Sigmoid colon (tissue), 7 donors: Measurements from ENCODE around the gene NDST3. TPM values are rescaled to one million over a fixed set of nuclear protein-coding genes. Genes with fewer than 3 reads are reported as not detected.

Source experiments
- DNase-seq: peaks from one replicate; pipeline ENCODE4 v3.0.0-alpha.2; 2019
- H3K27ac ChIP-seq, 4 donors: fragments of 200-600 bp; sonication (generic); one replicate each; pipeline ENCODE4 v1.5.1; 2016 to 2019; ENCODE audit warnings: mild to moderate bottlenecking in 1 of 4
- H3K27me3 ChIP-seq, 3 donors: fragments of 200-600 bp; sonication (generic); one replicate each; pipeline ENCODE4 v1.5.1; 2019; ENCODE audit warnings: mild to moderate bottlenecking in 1 of 3
- H3K36me3 ChIP-seq, 4 donors: fragments of 200-600 bp; sonication (generic); one replicate each; pipeline ENCODE4 v1.5.1; 2016 to 2019
- H3K4me1 ChIP-seq, 4 donors: fragments of 200-600 bp; sonication (generic); one replicate each; pipeline ENCODE4 v1.5.1; 2017 to 2019
- H3K4me3 ChIP-seq, 4 donors: fragments of 200-600 bp; sonication (generic); one replicate each; pipeline ENCODE4 v1.5.1; 2017 to 2019; ENCODE audit warnings: mild to moderate bottlenecking in 2 of 4, moderate library complexity in 1 of 4
- H3K9me3 ChIP-seq, 4 donors: fragments of 200-600 bp in 3 of 4; sonication (generic) in 3 of 4; one replicate each; pipeline versions ENCODE4 v1.5.1 to v1.6.1; 2013 to 2019
- EP300 ChIP-seq, 4 donors: sonication (generic); formaldehyde crosslinking; IDR thresholded peaks; one replicate each; pipeline ENCODE4 v1.6.1; 2017; ENCODE audit warnings: antibody characterized with exemption in 4 of 4
- POLR2A ChIP-seq, 2 donors: fragments of 450-650 bp; IDR thresholded peaks; one replicate each; pipeline ENCODE4 v1.6.1; 2016; ENCODE audit warnings: antibody characterized with exemption in 2 of 2, mild to moderate bottlenecking in 2 of 2, moderate library complexity in 2 of 2
- POLR2AphosphoS5 ChIP-seq, 4 donors: sonication (generic); formaldehyde crosslinking; IDR thresholded peaks; one replicate each; pipeline ENCODE4 v1.6.1; 2017; ENCODE audit warnings: antibody characterized with exemption in 4 of 4
- WGBS, 2 donors: extraction: QIAGEN DNeasy Blood & Tissue Kit; methylation state at CpG; one replicate each; pipeline ENCODE4 v1.1.7; 2013; 5-methylcytosine and 5-hydroxymethylcytosine counted together
- intact Hi-C: fragments of 100-400 bp; cut with DNase I; formaldehyde crosslinking; loops from one replicate; pipeline ENCODE4 v1.15.1; 2023
- polyA plus RNA-seq, 3 donors: library from polyadenylated mRNA; stranded (reverse); fragments of 200-250 nt; gene quantifications; one replicate each; pipeline ENCODE4 v1.2.3, GENCODE V29; 2013
- total RNA-seq, 4 donors: library from RNA; depleted of rRNA; stranded (reverse); fragments of >200 nt; gene quantifications; one replicate each; pipeline ENCODE4 v1.1.0, GENCODE V29; 2016
- TF ChIP-seq, protein P1 (sequence below), 4 experiments: fragments of 450-650 bp in 3 of 4; fragments of 200-600 bp in 1 of 4; IDR thresholded peaks; one replicate each; pipeline ENCODE4 v1.5.1; 2016 to 2019; ENCODE audit warnings: antibody characterized with exemption in 4 of 4, mild to moderate bottlenecking in 3 of 4, moderate library complexity in 2 of 4
- donor health status: healthy with polysubstance abuse.
- donor health status: Bipolar disorder and iron deficiency.
- donor health status: healthy.

The NDST3 gene
- total and polyA plus RNA-seq, 7 donors = under 0.01 to 0.04 (median under 0.01) TPM; not detected in 4

DNA sequence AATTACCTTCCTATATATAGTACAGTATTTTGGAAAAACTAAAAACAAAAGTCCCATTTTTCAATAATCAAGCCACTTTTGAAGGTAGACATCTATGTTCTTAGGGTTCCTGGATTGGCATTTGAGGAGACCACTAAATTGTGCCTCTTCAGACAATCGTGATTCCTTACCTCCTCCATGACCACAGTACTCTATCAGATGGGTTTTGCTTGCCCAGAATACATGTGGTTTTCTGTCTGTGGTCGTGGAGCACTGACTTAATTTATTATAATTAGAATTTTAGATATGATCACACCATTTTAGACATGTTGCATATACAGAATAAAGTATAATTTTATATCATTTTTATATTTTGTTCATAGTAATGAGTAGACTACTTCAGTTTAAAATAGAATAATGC lies 67.9 kb downstream of the NDST3 start:
- no peak for DNase-seq
- no peaks in the 10 kb centered on the region for H3K9me3 ChIP-seq
- WGBS, 2 donors = 59 to 72% methylated on average over 2 of the region's 2 CpGs

DNA sequence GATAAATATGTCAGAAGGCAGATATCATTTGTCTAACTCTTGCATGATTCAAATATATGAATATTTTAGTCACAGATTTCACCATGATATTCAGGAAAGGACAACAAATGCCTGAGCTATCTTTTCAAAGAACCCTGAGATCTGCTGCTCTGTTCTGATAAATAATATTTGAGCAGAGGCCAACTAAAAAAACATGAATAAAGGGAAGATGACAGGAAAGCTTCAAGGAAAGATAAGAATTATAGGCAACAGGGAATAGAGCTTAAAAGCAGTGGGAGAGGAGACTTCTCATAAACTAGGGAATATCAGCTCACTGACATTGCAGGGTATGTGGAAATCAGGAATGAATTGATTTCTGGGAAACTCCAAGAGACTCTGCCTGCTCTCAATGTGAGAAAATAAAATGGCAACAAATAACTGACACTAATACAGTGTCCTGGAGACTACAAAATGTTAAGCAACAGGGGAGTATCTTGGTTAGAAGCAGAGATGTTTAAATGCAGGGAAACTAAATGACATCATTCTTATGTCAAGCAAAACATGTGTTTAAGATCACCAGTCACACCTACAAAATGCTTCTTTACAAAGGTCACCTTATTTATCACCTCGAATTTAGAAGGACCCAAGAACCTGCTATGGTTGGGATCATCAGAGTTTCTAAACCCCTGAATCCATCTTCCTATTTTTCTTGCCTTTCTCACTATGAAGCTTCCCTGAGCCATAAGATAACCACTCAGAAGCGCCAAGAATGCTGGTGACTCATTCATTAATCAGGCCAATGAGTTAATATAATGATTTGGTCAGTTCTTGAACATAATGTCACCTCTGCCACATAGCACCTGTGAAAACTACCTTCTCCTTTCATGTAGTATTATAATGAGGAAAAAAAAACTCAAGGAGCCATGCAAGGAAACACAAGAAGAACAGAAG lies 78.1 kb downstream of the NDST3 start:
- TF ChIP-seq EP300 (IDR thresholded peaks at IDR 0.05) (no peak), POLR2AphosphoS5 (IDR thresholded peaks at IDR 0.05) (no peak), POLR2A (IDR thresholded peaks at IDR 0.05) (no peak)
- TF ChIP-seq, protein P1, sequence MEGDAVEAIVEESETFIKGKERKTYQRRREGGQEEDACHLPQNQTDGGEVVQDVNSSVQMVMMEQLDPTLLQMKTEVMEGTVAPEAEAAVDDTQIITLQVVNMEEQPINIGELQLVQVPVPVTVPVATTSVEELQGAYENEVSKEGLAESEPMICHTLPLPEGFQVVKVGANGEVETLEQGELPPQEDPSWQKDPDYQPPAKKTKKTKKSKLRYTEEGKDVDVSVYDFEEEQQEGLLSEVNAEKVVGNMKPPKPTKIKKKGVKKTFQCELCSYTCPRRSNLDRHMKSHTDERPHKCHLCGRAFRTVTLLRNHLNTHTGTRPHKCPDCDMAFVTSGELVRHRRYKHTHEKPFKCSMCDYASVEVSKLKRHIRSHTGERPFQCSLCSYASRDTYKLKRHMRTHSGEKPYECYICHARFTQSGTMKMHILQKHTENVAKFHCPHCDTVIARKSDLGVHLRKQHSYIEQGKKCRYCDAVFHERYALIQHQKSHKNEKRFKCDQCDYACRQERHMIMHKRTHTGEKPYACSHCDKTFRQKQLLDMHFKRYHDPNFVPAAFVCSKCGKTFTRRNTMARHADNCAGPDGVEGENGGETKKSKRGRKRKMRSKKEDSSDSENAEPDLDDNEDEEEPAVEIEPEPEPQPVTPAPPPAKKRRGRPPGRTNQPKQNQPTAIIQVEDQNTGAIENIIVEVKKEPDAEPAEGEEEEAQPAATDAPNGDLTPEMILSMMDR (IDR thresholded peaks at IDR 0.05) = no peak
- Histone ChIP-seq H3K4me3 (no peak overlapping the region), H3K9me3 (no peaks in the 10 kb centered on the region), H3K27ac (no peak overlapping the region), H3K36me3 (no peaks in the 10 kb centered on the region), H3K4me1 (no peaks in the 10 kb centered on the region), H3K27me3 (no peaks in the 10 kb centered on the region)
- 73 to 81% methylated on average over 2 of the region's 2 CpGs for WGBS, 2 donors
- intact Hi-C loops = no loop called here
- DNase-seq = no peak

More for the DNA sequence above, 67.9 kb downstream of the NDST3 start:
- TF ChIP-seq POLR2AphosphoS5 (IDR thresholded peaks at IDR 0.05) (no peak), POLR2A (IDR thresholded peaks at IDR 0.05) (no peak)
- Histone ChIP-seq H3K4me1 (no peaks in the 10 kb centered on the region), H3K27me3 (no peaks in the 10 kb centered on the region), H3K27ac (no peak overlapping the region), H3K36me3 (no peaks in the 10 kb centered on the region), H3K4me3 (no peak overlapping the region)
- intact Hi-C loops = no loop called here

DNA sequence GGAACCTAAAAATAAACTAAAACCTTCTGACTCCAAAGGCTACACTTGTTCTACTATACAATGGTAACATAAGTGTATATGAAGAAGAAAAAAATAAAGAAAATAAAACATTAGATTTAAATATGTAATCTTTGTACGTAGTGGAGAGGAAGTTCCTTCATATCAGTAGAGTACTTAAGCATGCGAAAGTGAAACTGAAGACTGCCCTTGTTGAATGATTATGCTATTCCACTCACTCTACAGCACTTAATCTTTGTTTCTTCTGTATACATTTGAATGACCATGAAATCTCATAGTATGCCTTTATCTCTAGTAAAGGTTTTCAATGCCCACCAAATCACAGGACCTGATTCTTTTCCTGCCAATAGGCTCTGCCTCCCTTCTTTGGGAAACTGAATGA lies 78.9 kb downstream of the NDST3 start:
- intact Hi-C loops = no loop called here
- 4 to 28% methylated on average over 2 of the region's 2 CpGs for WGBS, 2 donors
- Histone ChIP-seq H3K36me3 (no peaks in the 10 kb centered on the region), H3K27ac (no peak overlapping the region), H3K27me3 (no peaks in the 10 kb centered on the region), H3K4me1 (no peaks in the 10 kb centered on the region), H3K9me3 (no peaks in the 10 kb centered on the region), H3K4me3 (no peak overlapping the region)
- DNase-seq = no peak
- no peak for TF ChIP-seq POLR2AphosphoS5 (IDR thresholded peaks at IDR 0.05)
- no peak for TF ChIP-seq EP300 (IDR thresholded peaks at IDR 0.05)
- no peak for TF ChIP-seq POLR2A (IDR thresholded peaks at IDR 0.05)
- TF ChIP-seq, protein P1 (IDR thresholded peaks at IDR 0.05) = no peak

DNA sequence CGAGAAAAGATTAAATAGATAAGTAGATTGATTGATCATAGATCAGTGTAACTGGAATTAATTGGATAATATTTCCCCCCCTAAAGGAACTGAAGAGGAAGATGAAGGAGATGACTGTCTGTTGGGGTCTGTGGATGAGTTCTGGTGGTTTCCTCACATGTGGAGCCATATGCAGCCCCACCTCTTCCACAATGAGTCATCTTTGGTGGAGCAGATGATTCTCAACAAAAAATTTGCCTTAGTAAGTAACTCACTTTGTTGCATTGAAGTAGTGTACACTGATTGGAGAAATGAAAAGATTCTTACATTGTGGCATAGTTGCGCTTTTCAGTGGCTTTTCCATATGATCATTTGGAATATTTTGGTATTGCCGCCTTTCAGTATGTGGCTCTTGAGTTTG lies 80.4 kb downstream of the NDST3 start:
- Histone ChIP-seq H3K4me1 (no peaks in the 10 kb centered on the region), H3K27me3 (no peaks in the 10 kb centered on the region), H3K36me3 (no peaks in the 10 kb centered on the region), H3K27ac (no peak overlapping the region), H3K9me3 (no peaks in the 10 kb centered on the region), H3K4me3 (no peak overlapping the region)
- TF ChIP-seq, protein P1 (IDR thresholded peaks at IDR 0.05) = no peak
- TF ChIP-seq POLR2AphosphoS5 (IDR thresholded peaks at IDR 0.05) (no peak), POLR2A (IDR thresholded peaks at IDR 0.05) (no peak), EP300 (IDR thresholded peaks at IDR 0.05) (no peak)
- intact Hi-C loops = no loop called here
- no peak for DNase-seq
- WGBS, 2 donors = 95% methylated on average over 3 of the region's 3 CpGs

DNA sequence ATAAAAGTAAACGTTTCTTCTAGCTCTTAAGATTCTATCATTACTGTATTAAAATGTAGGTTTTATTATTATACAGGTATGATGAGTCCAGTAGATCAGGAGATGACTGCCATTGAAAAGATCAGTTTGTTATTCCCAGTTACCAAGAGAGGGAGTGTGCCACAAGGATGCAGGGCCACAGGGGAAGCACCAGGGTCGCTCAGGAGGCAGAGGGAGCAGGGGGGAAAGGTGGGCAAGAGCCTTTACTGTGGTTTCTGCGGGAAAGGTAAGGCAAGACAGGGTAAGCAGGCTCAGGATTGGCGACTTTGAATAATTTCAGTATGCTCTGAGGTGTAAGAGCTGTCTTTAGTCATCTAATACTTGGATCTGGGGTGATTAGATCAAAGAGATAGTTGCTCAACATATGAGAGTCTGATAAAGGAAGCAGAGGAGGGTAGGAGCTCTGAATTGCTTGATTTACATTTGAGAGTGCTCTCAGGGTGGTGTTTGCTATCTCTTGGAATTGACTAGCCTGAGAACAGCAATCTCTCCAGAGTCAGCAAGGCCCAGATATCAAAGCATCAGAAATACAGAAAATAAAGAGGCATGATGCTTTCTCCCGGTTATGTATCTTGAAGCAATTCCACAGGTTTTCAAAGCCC lies 86.0 kb downstream of the NDST3 start:
- TF ChIP-seq POLR2A (IDR thresholded peaks at IDR 0.05) = no peak
- no peak for TF ChIP-seq EP300 (IDR thresholded peaks at IDR 0.05)
- TF ChIP-seq, protein P1 (IDR thresholded peaks at IDR 0.05) = no peak
- TF ChIP-seq POLR2AphosphoS5 (IDR thresholded peaks at IDR 0.05) = no peak
- Histone ChIP-seq H3K36me3 (no peaks in the 10 kb centered on the region), H3K4me1 (no peaks in the 10 kb centered on the region), H3K27ac (no peak overlapping the region), H3K9me3 (no peaks in the 10 kb centered on the region), H3K4me3 (no peak overlapping the region), H3K27me3 (no peaks in the 10 kb centered on the region)
- WGBS, 2 donors = 63 to 69% methylated on average over 5 of the region's 5 CpGs
- no peak for DNase-seq
- intact Hi-C loops = no loop called here
